NCI-H748 (cell line): Measurements from ENCODE around the gene NDUFA9.

Source experiments
- DNase-seq: peaks from one replicate; lab custom pipeline; 2025; ENCODE audit not compliant: unreplicated experiment; lab: John Stamatoyannopoulos, UW

NDUFA9 gene

GRCh38 chr12:4690760-4691159 lies 41.8 kb downstream of the NDUFA9 start:
- no peak for DNase-seq
